Activated CD8-positive, alpha-beta memory T cell treated with anti-CD3 and anti-CD28 coated beads, Interleukin-2, amount 50 U/mL, for 1 hour (primary cell): ENCODE data around the gene TYMP.

ENCODE experiments used
- DNase-seq: peaks from one replicate; pipeline ENCODE4 v3.0.0-alpha.2; 2020; ENCODE audit errors: extremely low read depth

Gene TYMP

DNA sequence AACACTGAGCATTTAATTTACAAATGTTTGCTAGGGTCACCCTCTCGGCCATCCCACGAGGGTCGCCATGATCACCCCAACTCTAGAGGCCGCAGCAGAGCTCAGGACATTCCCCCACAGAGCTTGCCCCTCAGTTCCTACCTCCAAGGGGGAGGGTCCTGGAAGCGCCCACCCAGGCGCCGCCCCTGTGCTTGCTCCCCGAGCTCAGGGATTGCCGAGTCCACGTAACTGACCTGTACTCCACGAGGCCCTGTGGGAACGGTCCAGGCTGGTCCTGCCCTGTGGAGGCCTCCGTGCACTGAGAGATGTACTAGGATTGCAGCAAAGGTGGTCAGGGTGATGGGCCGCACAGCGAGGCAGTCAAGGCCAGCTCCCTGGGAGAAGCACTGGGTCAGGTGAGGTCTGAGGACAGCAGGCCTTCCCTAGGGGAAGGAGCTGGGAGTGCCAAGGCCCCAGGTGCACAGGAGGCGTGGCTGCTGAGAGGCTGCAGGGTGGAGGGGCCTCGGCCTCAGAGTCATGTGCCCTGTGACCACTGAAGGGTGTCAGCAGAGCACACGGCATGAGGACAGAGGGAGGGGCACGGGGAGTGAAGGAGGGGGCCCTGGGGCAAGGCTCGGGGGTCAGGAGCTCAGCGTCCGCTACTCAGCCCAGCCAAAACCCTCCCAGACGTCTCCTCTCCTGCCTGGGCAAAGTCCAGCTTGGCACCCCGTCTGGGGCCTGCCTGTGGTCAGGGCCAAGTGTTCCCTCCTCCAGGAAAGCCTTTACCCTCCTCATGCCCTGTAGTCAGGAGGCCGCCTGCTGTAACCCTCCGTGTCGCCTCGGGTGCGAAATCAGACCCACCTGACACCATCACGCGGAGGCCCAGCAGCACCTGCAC is 45.6 kb downstream of the TYMP start:
- DNase-seq = no peak

- no peak for DNase-seq
Observed at GRCh38 chr22:50483556-50483955, 46.3 kb downstream of the TYMP start.

DNA sequence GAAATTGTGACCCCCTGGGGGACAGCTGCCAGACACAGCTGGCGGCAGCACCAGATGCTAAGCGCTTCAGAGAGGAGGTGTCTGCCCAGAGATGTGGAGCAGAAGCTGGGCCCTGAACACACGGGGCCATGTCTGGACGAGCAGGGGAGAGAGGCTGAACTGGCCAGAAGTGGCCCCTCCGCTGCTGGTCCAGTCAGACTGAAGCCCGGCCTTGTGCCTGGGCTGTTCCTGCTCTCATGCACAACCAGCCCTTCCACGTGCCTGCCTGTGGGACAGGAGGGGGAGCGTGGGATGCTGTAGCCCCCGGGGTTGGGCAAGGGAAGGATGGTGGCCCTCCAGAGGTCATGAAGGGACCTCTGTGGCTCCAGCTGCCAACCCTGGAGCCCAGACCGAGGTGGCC is 46.7 kb downstream of the TYMP start:
- DNase-seq = no peak

GRCh38 chr22:50482107-50483074 is 47.4 kb downstream of the TYMP start:
- no peak for DNase-seq

DNA sequence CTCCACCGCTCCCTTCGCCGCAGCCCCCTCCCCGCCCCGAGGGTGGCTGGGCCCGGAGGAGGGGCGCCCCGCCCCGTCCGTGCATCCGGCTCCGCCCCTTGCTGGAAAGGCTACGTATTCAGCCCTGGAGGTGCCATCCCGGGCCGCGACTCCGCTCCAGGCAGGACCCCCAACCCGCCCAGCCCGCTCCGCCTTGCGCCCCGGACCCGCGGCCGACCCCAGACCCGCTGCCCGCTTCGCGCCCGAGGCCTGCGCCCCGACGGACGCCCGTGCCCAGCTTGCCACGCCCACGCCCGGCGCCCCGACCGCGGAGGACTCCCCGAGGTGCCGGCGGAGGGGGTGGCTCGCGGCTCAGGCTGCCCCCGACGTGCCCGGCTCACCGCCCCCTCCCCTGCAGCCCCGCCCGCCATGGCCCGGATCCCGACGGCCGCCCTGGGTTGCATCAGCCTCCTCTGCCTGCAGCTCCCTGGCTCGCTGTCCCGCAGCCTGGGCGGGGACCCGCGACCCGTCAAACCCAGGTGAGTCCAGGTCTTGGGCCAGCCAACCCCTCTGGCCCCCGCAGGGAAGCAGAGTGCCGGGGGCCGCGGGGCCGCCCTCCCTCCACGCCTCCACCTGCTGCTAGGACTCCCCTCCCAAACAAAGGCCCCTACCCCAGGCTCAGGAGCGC is 48.2 kb downstream of the TYMP start, which contains the start of gene ADM2:
TSS of gene ADM2 (plus strand) at position 104 of the 667 bp plus-strand sequence. CDS start at position 409, 305 bp downstream.
- no peak for DNase-seq

DNA sequence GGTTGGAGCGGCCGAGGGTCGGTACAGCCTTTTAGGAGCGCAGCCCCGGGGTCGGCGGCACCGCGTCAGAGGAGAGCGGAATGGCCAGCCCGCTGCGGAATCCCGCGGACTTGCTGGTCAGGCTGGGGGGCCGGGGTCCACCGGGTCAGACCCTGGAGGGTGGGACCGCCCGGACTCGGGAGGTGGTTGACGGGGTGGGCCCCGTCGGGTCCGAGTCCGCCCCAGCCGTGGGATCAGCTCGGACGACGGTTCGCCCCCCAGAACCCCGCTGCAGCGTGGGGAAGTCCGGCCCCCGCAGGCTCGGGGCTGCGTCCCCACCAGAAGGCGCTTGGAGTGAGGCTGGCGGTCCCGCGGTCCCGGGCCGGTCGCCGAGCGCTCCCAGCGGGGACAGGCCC is 48.8 kb downstream of the TYMP start:
- DNase-seq = no peak

GRCh38 chr22:50479721-50480120 is 50.1 kb downstream of the TYMP start:
- DNase-seq = no peak

GRCh38 chr22:50477923-50478322 is 51.9 kb downstream of the TYMP start:
- no peak for DNase-seq

DNA sequence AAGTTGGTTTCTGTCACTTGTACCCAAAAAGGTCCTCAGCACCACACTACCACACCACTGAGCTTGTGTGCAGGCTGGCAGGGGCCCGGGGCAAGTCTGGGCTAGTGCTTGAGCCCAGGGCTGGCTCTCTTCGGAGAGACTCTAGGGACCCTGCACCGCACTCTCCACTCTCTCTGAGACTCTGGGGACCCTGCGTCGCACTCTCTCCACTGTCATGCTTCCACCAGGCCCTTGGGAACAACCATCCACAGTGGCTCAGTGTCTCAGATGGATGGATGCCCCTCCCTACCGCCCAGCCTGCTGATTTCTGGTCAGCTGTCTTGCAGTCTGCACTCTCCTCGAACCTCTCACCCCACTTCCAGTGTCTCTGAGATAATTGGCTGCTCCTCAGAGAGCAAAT is 52.9 kb downstream of the TYMP start:
- DNase-seq = no peak
